Uterus (tissue), 2 donors: ENCODE data around the gene C14orf180.

Experiments
- CTCF ChIP-seq, 4 experiments: fragments of 200-600 bp in 2 of 4; fragments of 450-650 bp in 2 of 4; sonication (generic) in 2 of 4; IDR thresholded peaks; one replicate each; pipeline ENCODE4 v1.5.1; 2016 to 2019; ENCODE audit warnings: antibody characterized with exemption in 4 of 4, mild to moderate bottlenecking in 2 of 4, moderate library complexity in 1 of 4
- POLR2A ChIP-seq, 2 donors: fragments of 450-650 bp; IDR thresholded peaks; one replicate each; pipeline ENCODE4 v1.6.1; 2016; ENCODE audit warnings: antibody characterized with exemption in 2 of 2, mild to moderate bottlenecking in 1 of 2, moderate library complexity in 1 of 2

DNA sequence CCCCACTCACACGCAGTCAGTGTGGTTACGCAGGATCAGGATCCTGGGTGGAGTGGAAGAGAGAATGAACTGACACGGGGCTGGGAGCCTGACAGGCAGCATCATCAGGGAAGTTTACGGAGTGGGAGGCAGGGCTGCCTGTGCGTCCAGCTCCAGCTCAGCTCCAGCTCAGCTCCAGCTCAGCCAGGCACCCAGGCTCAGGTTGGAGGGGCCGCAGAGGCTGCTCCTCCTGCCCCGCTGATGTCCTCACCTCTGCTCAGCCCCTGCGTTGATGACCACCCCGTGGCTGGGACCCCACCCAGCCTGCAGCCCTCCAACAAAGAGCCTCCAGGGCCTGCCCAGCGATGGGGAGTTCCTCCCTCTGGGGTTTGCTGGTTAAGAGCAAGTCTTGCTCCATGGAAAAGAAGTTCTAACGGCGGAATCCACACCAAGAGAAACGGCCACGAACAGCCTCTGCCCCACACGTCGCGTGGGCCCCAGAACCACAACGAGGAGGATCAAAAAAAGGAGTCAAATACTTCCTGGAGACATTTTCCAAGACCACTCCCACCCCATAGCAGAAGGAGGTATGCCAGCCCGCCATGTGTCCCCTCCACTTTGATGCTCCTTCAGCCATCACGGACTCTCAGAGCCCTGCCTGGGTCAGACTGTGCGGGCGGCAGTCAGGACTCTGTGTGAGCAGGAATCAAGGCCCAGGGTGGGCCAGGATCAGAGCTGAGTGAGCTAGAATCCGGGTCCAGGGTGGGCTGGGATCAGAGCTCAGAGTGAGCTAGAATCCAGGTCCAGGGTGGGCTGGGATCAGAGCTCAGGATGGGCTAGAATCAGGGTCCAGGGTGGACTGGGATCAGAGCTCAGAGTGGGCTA, 17.7 kb upstream of the C14orf180 start:
- TF ChIP-seq CTCF (IDR thresholded peaks at IDR 0.05), result no peak
- TF ChIP-seq POLR2A (IDR thresholded peaks at IDR 0.05), result no peak
